ENCODE data around the gene IRF5.

- TF ChIP-seq, protein P1, sequence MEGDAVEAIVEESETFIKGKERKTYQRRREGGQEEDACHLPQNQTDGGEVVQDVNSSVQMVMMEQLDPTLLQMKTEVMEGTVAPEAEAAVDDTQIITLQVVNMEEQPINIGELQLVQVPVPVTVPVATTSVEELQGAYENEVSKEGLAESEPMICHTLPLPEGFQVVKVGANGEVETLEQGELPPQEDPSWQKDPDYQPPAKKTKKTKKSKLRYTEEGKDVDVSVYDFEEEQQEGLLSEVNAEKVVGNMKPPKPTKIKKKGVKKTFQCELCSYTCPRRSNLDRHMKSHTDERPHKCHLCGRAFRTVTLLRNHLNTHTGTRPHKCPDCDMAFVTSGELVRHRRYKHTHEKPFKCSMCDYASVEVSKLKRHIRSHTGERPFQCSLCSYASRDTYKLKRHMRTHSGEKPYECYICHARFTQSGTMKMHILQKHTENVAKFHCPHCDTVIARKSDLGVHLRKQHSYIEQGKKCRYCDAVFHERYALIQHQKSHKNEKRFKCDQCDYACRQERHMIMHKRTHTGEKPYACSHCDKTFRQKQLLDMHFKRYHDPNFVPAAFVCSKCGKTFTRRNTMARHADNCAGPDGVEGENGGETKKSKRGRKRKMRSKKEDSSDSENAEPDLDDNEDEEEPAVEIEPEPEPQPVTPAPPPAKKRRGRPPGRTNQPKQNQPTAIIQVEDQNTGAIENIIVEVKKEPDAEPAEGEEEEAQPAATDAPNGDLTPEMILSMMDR (IDR thresholded peaks at IDR 0.05) = no peak
- TF ChIP-seq POLR2A (IDR thresholded peaks at IDR 0.05) = no peak
Measured at GRCh38 chr7:128986609-128987008, 48.9 kb downstream of the IRF5 start.
